ENCODE results near the gene SLC16A3. TPM values are rescaled to one million over a fixed set of nuclear protein-coding genes. Genes with fewer than 3 reads are reported as not detected.

Gene SLC16A3
- total RNA-seq, 1 experiment from 2014 or later = 28.7 TPM

- H3K9me3 Mint-ChIP-seq = no peaks in the 10 kb centered on the region
Observed at GRCh38 chr17:82242698-82242976, 13.8 kb downstream of the SLC16A3 start.

More at GRCh38 chr17:82242698-82242976, 13.8 kb downstream of the SLC16A3 start:
- H3K27ac Mint-ChIP-seq = no peak overlapping the region
- peaks cover 4% of the 10 kb centered on the region; the same call in 1 of the 2 replicates for H3K4me1 Mint-ChIP-seq
- H3K27me3 Mint-ChIP-seq (ENCODE audit: low read depth) = no peaks in the 10 kb centered on the region
- no peak overlapping the region for H3K4me3 Mint-ChIP-seq
- POLR2A ChIA-PET = interaction anchor here (1.1 kb wide), 1 partner anchor 14 kb away, joined by 3 read pairs; the partner anchor contains the start of gene SLC16A3
- ATAC-seq (no peak), DNase-seq (ENCODE audit: low spot score) (no peak)
- CTCF ChIA-PET = no interaction called here
- TF ChIP-seq ZNF281 (CRISPR knock-in tag; IDR thresholded peaks at IDR 0.05) (no peak), NR2C2 (CRISPR knock-in tag; IDR thresholded peaks at IDR 0.05) (no peak), TEAD1 (CRISPR knock-in tag; IDR thresholded peaks at IDR 0.05) (no peak), NR1H2 (CRISPR knock-in tag; IDR thresholded peaks at IDR 0.05) (no peak), ZNF396 (CRISPR knock-in tag; IDR thresholded peaks at IDR 0.05; ENCODE audit: borderline replicate concordance) (no peak), ETV6 (CRISPR knock-in tag; IDR thresholded peaks at IDR 0.05) (no peak), ATF1 (CRISPR knock-in tag; IDR thresholded peaks at IDR 0.05) (no peak), FOXP1 (CRISPR knock-in tag; IDR thresholded peaks at IDR 0.05; ENCODE audit: borderline replicate concordance) (no peak), ZNF219 (CRISPR knock-in tag; IDR thresholded peaks at IDR 0.05; ENCODE audit: borderline replicate concordance) (no peak), ZNF232 (CRISPR knock-in tag; IDR thresholded peaks at IDR 0.05) (no peak), ZBTB43 (CRISPR knock-in tag; IDR thresholded peaks at IDR 0.05) (no peak), E2F1 (CRISPR knock-in tag; IDR thresholded peaks at IDR 0.05) (no peak), AFF4 (CRISPR knock-in tag; IDR thresholded peaks at IDR 0.05; ENCODE audit: borderline replicate concordance) (no peak), MLX (CRISPR knock-in tag; IDR thresholded peaks at IDR 0.05) (no peak), JUN (CRISPR knock-in tag; IDR thresholded peaks at IDR 0.05) (no peak)
- peaks cover 47% of the 10 kb centered on the region for H3K36me3 Mint-ChIP-seq

Data from WTC11 (cell line).